NCI-H2171 (cell line): ENCODE data around the gene TECPR2.

Experiments
- DNase-seq: peaks from one replicate; lab custom pipeline; 2025; lab: John Stamatoyannopoulos, UW

The TECPR2 gene

GRCh38 chr14:102424520-102424919 lies 61.8 kb downstream of the TECPR2 start:
- no peak for DNase-seq

- DNase-seq: no peak
These were observed 62.2 kb downstream of the TECPR2 start for GRCh38 chr14:102424923-102425322.

GRCh38 chr14:102426796-102427195 lies 64.1 kb downstream of the TECPR2 start:
- DNase-seq: no peak

GRCh38 chr14:102427642-102428041 lies 64.9 kb downstream of the TECPR2 start:
- DNase-seq: no peak

- DNase-seq: no peak
These were observed 67.6 kb downstream of the TECPR2 start for GRCh38 chr14:102430212-102430908.

- DNase-seq: no peak
These were observed 69.0 kb downstream of the TECPR2 start for GRCh38 chr14:102431751-102432150.

- DNase-seq: no peak
These were observed 72.0 kb downstream of the TECPR2 start for GRCh38 chr14:102434647-102435175.

GRCh38 chr14:102437997-102438915 lies 75.5 kb downstream of the TECPR2 start:
- peak; percentile 93 for DNase-seq

- DNase-seq: no peak
These were observed 76.8 kb downstream of the TECPR2 start for GRCh38 chr14:102439556-102439955.

- no peak for DNase-seq
These were observed 77.7 kb downstream of the TECPR2 start for GRCh38 chr14:102440392-102440791.

GRCh38 chr14:102442241-102443211 lies 79.8 kb downstream of the TECPR2 start:
- DNase-seq: no peak

GRCh38 chr14:102445066-102445465 lies 82.3 kb downstream of the TECPR2 start:
- DNase-seq: no peak

- no peak for DNase-seq
These were observed 82.9 kb downstream of the TECPR2 start for GRCh38 chr14:102445641-102446040.

GRCh38 chr14:102450206-102451063 lies 87.7 kb downstream of the TECPR2 start:
- DNase-seq: no peak

- DNase-seq: no peak
These were observed 88.3 kb downstream of the TECPR2 start for GRCh38 chr14:102451064-102451352.

- no peak for DNase-seq
These were observed 89.6 kb downstream of the TECPR2 start for GRCh38 chr14:102452302-102452701.

GRCh38 chr14:102454711-102455110 lies 92.0 kb downstream of the TECPR2 start:
- DNase-seq: no peak

- no peak for DNase-seq
These were observed 94.8 kb downstream of the TECPR2 start for GRCh38 chr14:102457509-102457908.

GRCh38 chr14:102461490-102462338 lies 99.0 kb downstream of the TECPR2 start:
- no peak for DNase-seq

GRCh38 chr14:102462391-102462790 lies 99.7 kb downstream of the TECPR2 start:
- peak; percentile 22 for DNase-seq
